ENCODE results near the gene GLIS1. TPM values are rescaled to one million over a fixed set of nuclear protein-coding genes. Genes with fewer than 3 reads are reported as not detected.

GLIS1 gene
- total RNA-seq, 2 donors from 2014 or later: 0.16 TPM; not detected in 1

- intact Hi-C loops (cut with DNase I): no loop called here
- no peaks in the 10 kb centered on the region for H3K27me3 ChIP-seq
- H3K27ac ChIP-seq: no peak overlapping the region
- DNase-seq: no peak
- H3K4me3 ChIP-seq: no peak overlapping the region
- no peaks in the 10 kb centered on the region for H3K4me1 ChIP-seq
- H3K9me3 ChIP-seq: no peaks in the 10 kb centered on the region
- no peak for TF ChIP-seq CTCF (IDR thresholded peaks at IDR 0.05)
- no peaks in the 10 kb centered on the region for H3K36me3 ChIP-seq
- H3K9ac ChIP-seq (ENCODE audit: low read depth in 2 of 2, low read length in 2 of 2): no peak overlapping the region
These were observed 102.3 kb downstream of the GLIS1 start for GRCh38 chr1:53636621-53637171.

GRCh38 chr1:53634571-53634979 is 104.4 kb downstream of the GLIS1 start:
- H3K4me3 ChIP-seq: no peak overlapping the region
- intact Hi-C loops (cut with DNase I): no loop called here
- DNase-seq: no peak

GRCh38 chr1:53633073-53633704 is 105.8 kb downstream of the GLIS1 start:
- Histone ChIP-seq H3K9me3 (no peaks in the 10 kb centered on the region), H3K27me3 (no peaks in the 10 kb centered on the region), H3K27ac (no peak overlapping the region), H3K4me1 (no peaks in the 10 kb centered on the region), H3K36me3 (no peaks in the 10 kb centered on the region), H3K9ac (ENCODE audit: low read depth in 2 of 2, low read length in 2 of 2) (no peak overlapping the region), H3K4me3 (no peak overlapping the region)
- TF ChIP-seq CTCF (IDR thresholded peaks at IDR 0.05): no peak
- peak; percentile 10 for DNase-seq
- intact Hi-C loops (cut with DNase I): no loop called here

More at GRCh38 chr1:53634571-53634979, 104.4 kb downstream of the GLIS1 start:
- Histone ChIP-seq H3K27ac (no peak overlapping the region), H3K9ac (ENCODE audit: low read depth in 2 of 2, low read length in 2 of 2) (no peak overlapping the region), H3K27me3 (no peaks in the 10 kb centered on the region), H3K36me3 (no peaks in the 10 kb centered on the region), H3K4me1 (no peaks in the 10 kb centered on the region), H3K9me3 (no peaks in the 10 kb centered on the region)
- no peak for TF ChIP-seq CTCF (IDR thresholded peaks at IDR 0.05)

- intact Hi-C loops (cut with DNase I): no loop called here
- H3K4me3 ChIP-seq: no peak overlapping the region
- DNase-seq: no peak
- H3K36me3 ChIP-seq: no peaks in the 10 kb centered on the region
- no peaks in the 10 kb centered on the region for H3K27me3 ChIP-seq
- H3K27ac ChIP-seq: no peak overlapping the region
- no peaks in the 10 kb centered on the region for H3K4me1 ChIP-seq
- TF ChIP-seq CTCF (IDR thresholded peaks at IDR 0.05): no peak
- H3K9ac ChIP-seq (ENCODE audit: low read depth in 2 of 2, low read length in 2 of 2): no peak overlapping the region
- no peaks in the 10 kb centered on the region for H3K9me3 ChIP-seq
These were observed 107.2 kb downstream of the GLIS1 start for GRCh38 chr1:53631622-53632310.

GRCh38 chr1:53629101-53629691 is 109.8 kb downstream of the GLIS1 start:
- H3K4me1 ChIP-seq: no peaks in the 10 kb centered on the region
- no peak overlapping the region for H3K27ac ChIP-seq
- no peaks in the 10 kb centered on the region for H3K36me3 ChIP-seq
- no peak for DNase-seq
- no peak overlapping the region for H3K9ac ChIP-seq (ENCODE audit: low read depth in 2 of 2, low read length in 2 of 2)
- intact Hi-C loops (cut with DNase I): no loop called here
- no peak overlapping the region for H3K4me3 ChIP-seq
- H3K27me3 ChIP-seq: no peaks in the 10 kb centered on the region
- no peaks in the 10 kb centered on the region for H3K9me3 ChIP-seq
- TF ChIP-seq CTCF (IDR thresholded peaks at IDR 0.05): no peak
